Measurements from ENCODE around the gene STX11. TPM values are rescaled to one million over a fixed set of nuclear protein-coding genes. Genes with fewer than 3 reads are reported as not detected.

Gene STX11
- polyA plus RNA-seq, 1 donor from 2014 or later = not detected

DNA sequence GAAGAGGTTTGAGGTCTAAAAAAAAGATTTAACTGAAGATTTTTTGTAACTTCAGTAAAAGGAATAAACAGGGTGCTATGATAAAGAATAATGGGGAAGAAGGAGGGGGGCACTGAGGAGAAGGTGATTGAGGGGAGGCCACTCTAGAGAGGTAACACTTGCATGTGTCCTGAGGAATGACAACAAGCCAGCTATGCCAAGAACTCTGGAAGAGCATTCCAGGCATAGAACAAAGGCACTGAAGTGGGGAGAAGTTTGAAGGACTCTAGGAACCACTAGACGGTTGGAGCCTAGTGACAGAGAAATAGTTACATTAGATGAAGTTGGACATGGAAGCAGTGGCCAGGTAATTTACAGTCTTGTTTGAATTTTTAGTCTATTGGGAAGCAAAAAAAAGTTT is 44.1 kb upstream of the STX11 start:
- H3K9me2 ChIP-seq (ENCODE audit: insufficient read depth, low read length) = no peaks in the 10 kb centered on the region
- no peaks in the 10 kb centered on the region for H3K36me3 ChIP-seq (ENCODE audit: insufficient read depth, low read length)
- H3K4me2 ChIP-seq (ENCODE audit: low read length) = no peak overlapping the region
- no peaks in the 10 kb centered on the region for H3F3A ChIP-seq (ENCODE audit: insufficient read depth, low read length, poor library complexity, severe bottlenecking)
- no peaks in the 10 kb centered on the region for H3K9me3 ChIP-seq (ENCODE audit: low read length)
- no peaks in the 10 kb centered on the region for H3K79me2 ChIP-seq (replicated peaks; ENCODE audit: insufficient read depth, low read length)
- no peak overlapping the region for H3K27ac ChIP-seq (ENCODE audit: low read length)
- no peak overlapping the region for H3K9ac ChIP-seq (ENCODE audit: low read length)
- H2AFZ ChIP-seq (ENCODE audit: low read depth, low read length) = no peak overlapping the region
- no peaks in the 10 kb centered on the region for H3K27me3 ChIP-seq (ENCODE audit: insufficient read depth, low read depth, low read length)
- no peak for TF ChIP-seq TAF1 (IDR thresholded peaks at IDR 0.05; ENCODE audit: low read depth)
- no peak for TF ChIP-seq SMC3 (conservative IDR thresholded peaks at IDR 0.05; ENCODE audit: poor library complexity)
- no peaks in the 10 kb centered on the region for H4K20me1 ChIP-seq (ENCODE audit: insufficient read depth)
- no peak overlapping the region for H3K4me3 ChIP-seq (ENCODE audit: low read length)

- Histone ChIP-seq H2AFZ (ENCODE audit: low read depth, low read length) (no peak overlapping the region), H3K9me2 (ENCODE audit: insufficient read depth, low read length) (no peaks in the 10 kb centered on the region), H3K27ac (ENCODE audit: low read length) (no peak overlapping the region), H3K36me3 (ENCODE audit: insufficient read depth, low read length) (no peaks in the 10 kb centered on the region), H3K4me3 (ENCODE audit: low read length) (no peak overlapping the region), H3K4me2 (ENCODE audit: low read length) (no peak overlapping the region), H4K20me1 (ENCODE audit: insufficient read depth) (no peaks in the 10 kb centered on the region), H3F3A (ENCODE audit: insufficient read depth, low read length, poor library complexity, severe bottlenecking) (no peaks in the 10 kb centered on the region), H3K9me3 (ENCODE audit: low read length) (no peaks in the 10 kb centered on the region), H3K9ac (ENCODE audit: low read length) (no peak overlapping the region), H3K27me3 (ENCODE audit: insufficient read depth, low read depth, low read length) (no peaks in the 10 kb centered on the region), H3K79me2 (replicated peaks; ENCODE audit: insufficient read depth, low read length) (no peaks in the 10 kb centered on the region)
- no peak for TF ChIP-seq EZH2 (IDR thresholded peaks at IDR 0.05; ENCODE audit: borderline replicate concordance, insufficient read depth, low read length, poor library complexity, severe bottlenecking)
- TF ChIP-seq POLR2AphosphoS5 (IDR thresholded peaks at IDR 0.05) = no peak
- TF ChIP-seq CTCF (IDR thresholded peaks at IDR 0.05; ENCODE audit: poor library complexity, severe bottlenecking) = no peak
- no peak for TF ChIP-seq RAD21 (conservative IDR thresholded peaks at IDR 0.05)
- no peak for TF ChIP-seq SMC3 (conservative IDR thresholded peaks at IDR 0.05; ENCODE audit: poor library complexity)
- TF ChIP-seq, protein P1, sequence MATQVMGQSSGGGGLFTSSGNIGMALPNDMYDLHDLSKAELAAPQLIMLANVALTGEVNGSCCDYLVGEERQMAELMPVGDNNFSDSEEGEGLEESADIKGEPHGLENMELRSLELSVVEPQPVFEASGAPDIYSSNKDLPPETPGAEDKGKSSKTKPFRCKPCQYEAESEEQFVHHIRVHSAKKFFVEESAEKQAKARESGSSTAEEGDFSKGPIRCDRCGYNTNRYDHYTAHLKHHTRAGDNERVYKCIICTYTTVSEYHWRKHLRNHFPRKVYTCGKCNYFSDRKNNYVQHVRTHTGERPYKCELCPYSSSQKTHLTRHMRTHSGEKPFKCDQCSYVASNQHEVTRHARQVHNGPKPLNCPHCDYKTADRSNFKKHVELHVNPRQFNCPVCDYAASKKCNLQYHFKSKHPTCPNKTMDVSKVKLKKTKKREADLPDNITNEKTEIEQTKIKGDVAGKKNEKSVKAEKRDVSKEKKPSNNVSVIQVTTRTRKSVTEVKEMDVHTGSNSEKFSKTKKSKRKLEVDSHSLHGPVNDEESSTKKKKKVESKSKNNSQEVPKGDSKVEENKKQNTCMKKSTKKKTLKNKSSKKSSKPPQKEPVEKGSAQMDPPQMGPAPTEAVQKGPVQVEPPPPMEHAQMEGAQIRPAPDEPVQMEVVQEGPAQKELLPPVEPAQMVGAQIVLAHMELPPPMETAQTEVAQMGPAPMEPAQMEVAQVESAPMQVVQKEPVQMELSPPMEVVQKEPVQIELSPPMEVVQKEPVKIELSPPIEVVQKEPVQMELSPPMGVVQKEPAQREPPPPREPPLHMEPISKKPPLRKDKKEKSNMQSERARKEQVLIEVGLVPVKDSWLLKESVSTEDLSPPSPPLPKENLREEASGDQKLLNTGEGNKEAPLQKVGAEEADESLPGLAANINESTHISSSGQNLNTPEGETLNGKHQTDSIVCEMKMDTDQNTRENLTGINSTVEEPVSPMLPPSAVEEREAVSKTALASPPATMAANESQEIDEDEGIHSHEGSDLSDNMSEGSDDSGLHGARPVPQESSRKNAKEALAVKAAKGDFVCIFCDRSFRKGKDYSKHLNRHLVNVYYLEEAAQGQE (IDR thresholded peaks at IDR 0.05; ENCODE audit: borderline replicate concordance) = no peak
- no peak for TF ChIP-seq TAF1 (IDR thresholded peaks at IDR 0.05; ENCODE audit: low read depth)
- TF ChIP-seq EP300 (conservative IDR thresholded peaks at IDR 0.05; ENCODE audit: poor library complexity, severe bottlenecking) = no peak
- no peak for TF ChIP-seq MXI1 (conservative IDR thresholded peaks at IDR 0.05; ENCODE audit: poor library complexity, severe bottlenecking)
Measured at GRCh38 chr6:144110210-144110609, 40.1 kb upstream of the STX11 start.

DNA sequence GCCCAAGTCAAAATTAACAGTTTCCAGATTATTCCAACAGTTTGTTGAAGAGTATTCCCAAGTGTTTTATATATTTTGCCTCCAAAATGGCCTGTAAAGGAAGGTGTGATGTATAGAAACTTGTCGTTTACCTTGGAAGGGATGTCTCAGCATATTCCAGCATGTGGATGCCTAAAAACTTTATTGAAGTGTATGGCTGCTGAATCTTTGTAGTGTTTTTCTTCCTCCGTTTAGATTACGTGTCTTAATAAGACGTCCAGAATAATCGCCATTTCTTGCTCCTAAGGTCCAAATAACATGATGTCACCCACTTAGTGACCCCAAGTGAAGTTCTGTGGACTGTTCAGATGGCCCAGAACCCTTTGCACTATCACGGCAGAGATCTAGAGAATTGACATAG is 37.0 kb upstream of the STX11 start:
- no peak overlapping the region for H3K27ac ChIP-seq (ENCODE audit: low read length)
- no peak overlapping the region for H3K4me3 ChIP-seq (ENCODE audit: low read length)
- no peaks in the 10 kb centered on the region for H3K79me2 ChIP-seq (replicated peaks; ENCODE audit: insufficient read depth, low read length)
- H3K9ac ChIP-seq (ENCODE audit: low read length) = no peak overlapping the region
- H3F3A ChIP-seq (ENCODE audit: insufficient read depth, low read length, poor library complexity, severe bottlenecking) = no peaks in the 10 kb centered on the region
- H3K4me2 ChIP-seq (ENCODE audit: low read length) = no peak overlapping the region
- no peaks in the 10 kb centered on the region for H3K9me3 ChIP-seq (ENCODE audit: low read length)
- H4K20me1 ChIP-seq (ENCODE audit: insufficient read depth) = no peaks in the 10 kb centered on the region
- no peaks in the 10 kb centered on the region for H3K27me3 ChIP-seq (ENCODE audit: insufficient read depth, low read depth, low read length)
- no peak for TF ChIP-seq MXI1 (conservative IDR thresholded peaks at IDR 0.05; ENCODE audit: poor library complexity, severe bottlenecking)
- no peak for TF ChIP-seq EP300 (conservative IDR thresholded peaks at IDR 0.05; ENCODE audit: poor library complexity, severe bottlenecking)
- H2AFZ ChIP-seq (ENCODE audit: low read depth, low read length) = no peak overlapping the region
- no peaks in the 10 kb centered on the region for H3K9me2 ChIP-seq (ENCODE audit: insufficient read depth, low read length)
- H3K36me3 ChIP-seq (ENCODE audit: insufficient read depth, low read length) = no peaks in the 10 kb centered on the region

All from neural cell (in vitro differentiated cells).